SH-SY5Y (cell line): ENCODE results near the gene SSH3.

Source experiments
- GATA2 ChIP-seq: IDR thresholded peaks from 2 replicates; pipeline ENCODE4 v1.6.1; 2011; ENCODE audit warnings: mild to moderate bottlenecking, low read depth, low read length
- GATA3 ChIP-seq: IDR thresholded peaks from 2 replicates; pipeline ENCODE4 v1.6.1; 2011; ENCODE audit warnings: low read depth, mild to moderate bottlenecking, low read length, moderate library complexity

DNA sequence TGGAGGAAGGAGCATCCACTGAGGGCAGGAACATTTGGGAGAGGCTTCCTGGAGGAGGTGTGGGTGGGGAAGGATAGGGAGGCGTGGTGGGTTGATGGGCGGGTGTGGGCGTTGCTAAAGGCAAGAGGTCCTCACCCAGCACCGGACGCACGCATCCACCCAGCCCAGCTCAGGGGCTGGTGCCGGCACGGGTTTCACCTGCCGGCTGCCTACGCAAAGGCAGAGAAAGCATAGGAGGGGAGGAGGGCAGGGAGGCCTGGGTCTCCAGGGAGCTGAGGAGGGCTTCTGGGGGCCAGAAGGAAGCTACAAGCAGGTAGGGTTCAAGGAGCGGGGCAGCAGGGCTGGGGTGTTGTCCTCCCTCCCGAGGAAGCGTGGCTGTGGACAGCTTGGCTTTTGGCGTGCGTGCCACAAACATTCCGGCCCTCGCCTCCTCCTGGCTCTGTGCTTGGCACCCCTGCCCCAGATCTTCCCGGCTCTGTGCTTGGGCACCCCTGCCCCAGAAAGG is 7.8 kb downstream of the SSH3 start:
- TF ChIP-seq GATA2 (no peak), GATA3 (no peak)
